ENCODE data around the gene SPATA31E1. TPM values are rescaled to one million over a fixed set of nuclear protein-coding genes. Genes with fewer than 3 reads are reported as not detected.

SPATA31E1 gene
- total RNA-seq, 2 experiments from 2014 or later, result not detected

DNA sequence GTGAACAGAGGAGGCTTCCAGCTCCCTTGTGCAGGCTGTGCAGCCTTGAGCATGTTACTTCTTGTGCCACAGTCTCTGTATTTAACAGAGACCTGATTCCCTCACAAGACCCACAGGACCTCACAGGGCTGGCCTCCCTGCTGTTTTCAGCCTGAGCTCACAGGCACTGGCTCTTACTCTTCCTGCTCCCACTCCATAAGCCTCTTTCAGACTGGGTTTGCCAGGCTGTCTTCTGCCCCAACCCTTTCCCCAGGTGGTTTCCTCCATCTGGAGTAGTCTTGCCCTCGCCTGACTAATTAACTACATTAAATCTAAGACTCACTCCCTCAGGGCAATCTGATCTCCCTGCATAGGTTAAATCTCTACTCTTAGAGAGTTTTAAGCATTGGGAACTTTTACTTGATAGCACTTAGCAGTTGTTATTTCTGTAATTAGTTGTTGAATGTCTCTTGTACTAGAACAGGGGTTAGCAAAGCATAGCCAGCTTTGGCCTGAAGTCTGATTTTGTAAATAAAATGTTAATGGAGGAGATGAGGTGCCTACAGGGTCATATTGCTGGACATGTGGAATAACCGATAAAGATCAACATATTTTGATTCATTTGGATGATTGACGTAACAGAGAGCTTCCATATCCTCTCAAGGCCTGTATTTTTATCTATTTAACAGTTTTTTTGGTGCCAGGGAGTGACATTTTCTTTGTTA lies 28.6 kb upstream of the SPATA31E1 start:
- no peaks in the 10 kb centered on the region for H3K9me3 Mint-ChIP-seq (ENCODE audit: low read depth)
- ChIA-PET CTCF (no interaction called here), POLR2A (no interaction called here)
- no peak overlapping the region for H3K4me3 Mint-ChIP-seq
- no peaks in the 10 kb centered on the region for H3K36me3 Mint-ChIP-seq (ENCODE audit: low read depth)
- DNase-seq (no peak), ATAC-seq (no peak)
- no peaks in the 10 kb centered on the region for H3K27me3 Mint-ChIP-seq
- H3K27ac Mint-ChIP-seq, result no peak overlapping the region
- H3K4me1 Mint-ChIP-seq, result no peaks in the 10 kb centered on the region
- intact Hi-C loops (cut with DNase I, micrococcal nuclease), result no loop called here

DNA sequence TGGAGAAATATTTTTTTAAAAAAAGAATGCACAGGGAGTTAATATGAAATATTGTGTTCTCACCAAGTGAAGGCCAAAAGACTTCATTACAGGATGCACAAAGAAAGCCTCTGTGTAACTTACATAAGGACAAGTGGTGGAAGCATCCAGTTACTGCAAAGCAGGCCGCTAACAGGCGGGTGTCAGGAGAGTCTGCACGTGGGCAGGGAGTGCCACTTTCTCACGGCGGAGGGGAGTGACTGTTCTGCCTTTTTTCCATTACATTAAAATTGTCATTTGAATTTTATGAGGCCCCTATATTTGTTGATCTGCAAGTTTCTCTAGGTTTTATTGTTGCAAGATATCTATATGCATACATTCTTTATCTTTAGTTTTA lies 28.1 kb upstream of the SPATA31E1 start:
- Mint-ChIP-seq H3K27me3 (no peaks in the 10 kb centered on the region), H3K4me1 (no peaks in the 10 kb centered on the region), H3K27ac (no peak overlapping the region), H3K4me3 (no peak overlapping the region), H3K36me3 (ENCODE audit: low read depth) (no peaks in the 10 kb centered on the region), H3K9me3 (ENCODE audit: low read depth) (peaks cover 2% of the 10 kb centered on the region)
- no peak for DNase-seq
- intact Hi-C loops (cut with DNase I, micrococcal nuclease), result no loop called here
- ChIA-PET CTCF (no interaction called here), POLR2A (no interaction called here)
- no peak for ATAC-seq

GRCh38 chr9:87855061-87855460 lies 27.6 kb upstream of the SPATA31E1 start:
- Mint-ChIP-seq H3K4me1 (no peaks in the 10 kb centered on the region), H3K4me3 (no peak overlapping the region), H3K36me3 (ENCODE audit: low read depth) (no peaks in the 10 kb centered on the region), H3K9me3 (ENCODE audit: low read depth) (peaks cover 2% of the 10 kb centered on the region), H3K27me3 (no peaks in the 10 kb centered on the region), H3K27ac (no peak overlapping the region)
- ChIA-PET POLR2A (no interaction called here), CTCF (interaction anchor here (0.7 kb wide), 1 partner anchor 184 kb away, joined by 3 read pairs; no protein-coding TSS in a partner anchor)
- intact Hi-C loops (cut with DNase I, micrococcal nuclease), result no loop called here
- ATAC-seq (no peak), DNase-seq (no peak)

GRCh38 chr9:87857141-87857947 lies 25.3 kb upstream of the SPATA31E1 start:
- no peaks in the 10 kb centered on the region for H3K4me1 Mint-ChIP-seq
- peaks cover 15% of the 10 kb centered on the region for H3K9me3 Mint-ChIP-seq (ENCODE audit: low read depth)
- H3K27ac Mint-ChIP-seq, result no peak overlapping the region

GRCh38 chr9:87857948-87858335 lies 24.7 kb upstream of the SPATA31E1 start:
- Mint-ChIP-seq H3K27ac (no peak overlapping the region), H3K36me3 (ENCODE audit: low read depth) (no peaks in the 10 kb centered on the region), H3K27me3 (no peaks in the 10 kb centered on the region), H3K9me3 (ENCODE audit: low read depth) (peaks cover 15% of the 10 kb centered on the region), H3K4me3 (no peak overlapping the region), H3K4me1 (no peaks in the 10 kb centered on the region)
- POLR2A ChIA-PET, result no interaction called here
- DNase-seq, result no peak
- ATAC-seq, result no peak
- intact Hi-C loops (cut with DNase I, micrococcal nuclease), result no loop called here
- CTCF ChIA-PET, result no interaction called here

More at GRCh38 chr9:87857141-87857947, 25.3 kb upstream of the SPATA31E1 start:
- ChIA-PET POLR2A (no interaction called here), CTCF (no interaction called here)
- Mint-ChIP-seq H3K27me3 (no peaks in the 10 kb centered on the region), H3K36me3 (ENCODE audit: low read depth) (no peaks in the 10 kb centered on the region), H3K4me3 (no peak overlapping the region)
- ATAC-seq (no peak), DNase-seq (no peak)
- intact Hi-C loops (cut with DNase I, micrococcal nuclease), result no loop called here

DNA sequence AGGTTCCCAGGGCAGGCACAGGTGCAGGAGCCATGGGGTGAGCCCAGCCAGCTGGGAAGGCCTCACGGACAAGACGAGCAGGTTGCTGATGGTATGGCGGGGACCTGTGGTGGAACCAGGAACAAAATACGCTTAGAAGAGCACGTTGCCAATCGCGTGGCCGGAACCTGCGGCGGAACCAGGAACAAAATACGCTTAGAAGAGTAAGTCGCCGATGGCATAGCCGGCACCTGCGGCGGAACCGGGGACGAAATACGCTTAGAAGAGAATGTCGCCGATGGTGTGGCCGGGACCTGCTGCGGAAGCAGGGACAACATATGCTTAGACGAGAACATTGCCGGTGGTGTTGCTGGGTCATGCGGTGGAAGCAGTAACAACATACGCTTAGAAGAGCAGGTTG lies 23.5 kb upstream of the SPATA31E1 start:
- Mint-ChIP-seq H3K4me3 (no peak overlapping the region), H3K9me3 (ENCODE audit: low read depth) (peaks cover 15% of the 10 kb centered on the region), H3K27me3 (no peaks in the 10 kb centered on the region), H3K27ac (no peak overlapping the region), H3K4me1 (no peaks in the 10 kb centered on the region), H3K36me3 (ENCODE audit: low read depth) (no peaks in the 10 kb centered on the region)
- ATAC-seq (no peak), DNase-seq (no peak)
- intact Hi-C loops (cut with DNase I, micrococcal nuclease), result no loop called here
- ChIA-PET CTCF (no interaction called here), POLR2A (no interaction called here)

- no peaks in the 10 kb centered on the region for H3K27me3 Mint-ChIP-seq
- no peak for ATAC-seq
- DNase-seq, result no peak
- H3K4me1 Mint-ChIP-seq, result no peaks in the 10 kb centered on the region
- peaks cover 15% of the 10 kb centered on the region for H3K9me3 Mint-ChIP-seq (ENCODE audit: low read depth)
- ChIA-PET CTCF (interaction anchor here (0.7 kb wide), 1 partner anchor 1937 kb away, joined by 3 read pairs; no protein-coding TSS in a partner anchor), POLR2A (no interaction called here)
- intact Hi-C loops (cut with DNase I, micrococcal nuclease), result no loop called here
- no peak overlapping the region for H3K27ac Mint-ChIP-seq
- H3K4me3 Mint-ChIP-seq, result no peak overlapping the region
- H3K36me3 Mint-ChIP-seq (ENCODE audit: low read depth), result no peaks in the 10 kb centered on the region
These were observed 22.9 kb upstream of the SPATA31E1 start for GRCh38 chr9:87859786-87860185.

DNA sequence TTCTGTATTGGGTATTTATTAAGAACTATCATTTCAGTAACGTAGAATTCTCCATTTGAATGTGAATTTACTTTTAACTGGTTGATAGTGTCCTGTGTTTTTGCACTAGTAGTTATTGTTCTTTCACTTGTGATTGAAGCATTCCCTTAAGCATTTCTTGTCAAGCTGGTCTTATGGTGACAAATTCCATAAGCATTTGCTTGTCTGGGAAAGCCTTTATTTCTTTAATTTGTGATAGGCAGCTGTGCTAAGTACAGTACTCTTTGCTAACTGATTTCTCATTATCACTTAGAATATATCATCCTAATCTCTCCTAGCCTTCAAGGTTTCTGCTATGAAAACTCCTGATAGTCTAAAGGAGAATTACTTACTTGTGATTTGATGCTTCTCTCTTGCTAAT lies 21.3 kb upstream of the SPATA31E1 start:
- Mint-ChIP-seq H3K9me3 (ENCODE audit: low read depth) (peaks cover 15% of the 10 kb centered on the region), H3K4me1 (no peaks in the 10 kb centered on the region), H3K36me3 (ENCODE audit: low read depth) (no peaks in the 10 kb centered on the region), H3K4me3 (no peak overlapping the region), H3K27me3 (no peaks in the 10 kb centered on the region), H3K27ac (no peak overlapping the region)
- ChIA-PET POLR2A (no interaction called here), CTCF (no interaction called here)
- DNase-seq (no peak), ATAC-seq (no peak)
- intact Hi-C loops (cut with DNase I, micrococcal nuclease), result no loop called here

DNA sequence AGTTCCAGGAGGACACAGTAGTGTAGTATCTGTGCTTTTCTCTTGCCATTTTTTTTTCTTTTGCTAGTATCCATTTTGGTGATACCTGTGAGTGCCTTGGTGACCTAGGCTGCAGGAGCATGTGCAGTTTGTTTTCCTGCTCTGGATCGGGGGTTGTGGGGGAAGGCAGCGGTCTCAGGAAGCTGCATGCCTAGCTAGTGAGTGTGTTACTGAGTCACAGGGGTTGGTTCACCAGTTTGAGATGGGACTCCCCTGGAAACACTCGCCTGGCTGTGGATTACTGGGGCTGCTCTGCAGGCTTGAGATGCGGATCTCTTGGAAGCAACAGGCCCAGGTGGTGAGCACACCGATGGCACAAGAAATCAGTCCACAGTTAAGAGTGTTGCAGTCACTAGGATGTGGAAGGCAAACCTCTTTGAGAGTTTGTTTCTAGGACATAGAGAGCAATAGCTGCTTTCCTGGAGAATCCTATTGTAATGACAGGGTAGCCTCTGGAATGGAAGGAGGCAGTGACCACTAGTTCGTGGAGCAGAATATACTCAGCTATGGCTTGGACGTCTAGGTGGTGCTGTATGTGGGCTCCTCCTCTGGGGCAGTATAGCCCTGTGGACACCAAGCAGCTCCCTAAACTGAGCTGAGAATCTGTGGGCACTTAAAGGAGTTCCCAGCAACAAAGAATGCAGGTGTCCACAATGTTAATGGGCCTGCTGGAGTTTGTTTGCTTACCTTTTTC lies 20.0 kb upstream of the SPATA31E1 start:
- Mint-ChIP-seq H3K9me3 (ENCODE audit: low read depth) (peaks cover 15% of the 10 kb centered on the region), H3K27me3 (no peaks in the 10 kb centered on the region), H3K4me1 (no peaks in the 10 kb centered on the region), H3K36me3 (ENCODE audit: low read depth) (no peaks in the 10 kb centered on the region), H3K27ac (no peak overlapping the region), H3K4me3 (no peak overlapping the region)
- no peak for ATAC-seq
- ChIA-PET CTCF (no interaction called here), POLR2A (no interaction called here)
- no peak for DNase-seq
- intact Hi-C loops (cut with DNase I, micrococcal nuclease), result no loop called here

DNA sequence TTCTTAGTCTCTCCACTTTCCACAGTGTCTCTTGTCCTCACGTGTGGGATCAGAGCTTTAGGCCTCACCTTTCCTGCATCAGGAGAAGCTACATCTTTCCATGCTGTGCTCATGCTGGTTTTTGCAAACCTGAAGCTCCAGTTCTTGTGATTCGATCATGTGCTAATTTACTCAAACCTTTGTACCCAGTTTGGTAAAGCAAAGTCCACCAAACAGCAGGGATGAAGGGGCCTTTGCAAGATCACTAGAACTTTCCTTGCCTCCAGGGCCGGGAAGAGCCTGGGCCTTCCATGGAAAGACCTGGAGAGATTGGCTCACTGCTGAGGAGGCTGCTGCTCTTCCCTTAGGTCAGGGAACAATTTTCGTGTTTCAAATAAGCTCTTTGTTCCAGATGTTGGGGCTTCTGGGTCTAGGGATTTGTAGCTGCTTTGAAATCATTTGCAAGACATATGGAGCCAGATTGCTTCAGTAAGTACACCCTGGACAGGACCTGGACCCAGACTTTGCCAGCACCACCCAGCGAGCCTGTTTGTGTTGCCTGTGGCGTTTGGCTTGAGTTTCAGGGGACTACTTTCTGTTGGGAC lies 18.7 kb upstream of the SPATA31E1 start:
- intact Hi-C loops (cut with DNase I, micrococcal nuclease), result no loop called here
- Mint-ChIP-seq H3K4me3 (no peak overlapping the region), H3K36me3 (ENCODE audit: low read depth) (no peaks in the 10 kb centered on the region), H3K4me1 (no peaks in the 10 kb centered on the region), H3K27ac (no peak overlapping the region), H3K9me3 (ENCODE audit: low read depth) (peaks cover 15% of the 10 kb centered on the region), H3K27me3 (no peaks in the 10 kb centered on the region)
- ChIA-PET CTCF (no interaction called here), POLR2A (no interaction called here)
- DNase-seq (no peak), ATAC-seq (no peak)

DNA sequence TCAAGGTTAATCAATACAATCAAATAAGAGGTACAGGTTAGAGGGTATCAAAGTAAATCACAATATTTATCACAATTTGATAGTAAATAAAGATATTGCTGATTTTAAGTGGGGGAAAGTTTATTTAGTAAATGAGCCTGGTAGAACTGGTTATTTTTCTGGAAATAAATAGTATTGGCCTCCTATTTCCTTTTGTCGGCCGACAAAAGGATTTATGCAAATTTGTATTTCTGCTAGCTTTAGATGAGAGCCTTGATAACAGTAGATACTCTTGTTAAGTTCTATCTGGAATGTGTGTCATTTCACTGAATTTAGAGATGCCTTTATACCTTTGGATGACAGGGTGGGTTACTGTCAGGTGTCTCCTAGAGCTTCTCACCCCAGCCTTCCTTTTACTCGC lies 17.8 kb upstream of the SPATA31E1 start:
- ChIA-PET CTCF (no interaction called here), POLR2A (no interaction called here)
- Mint-ChIP-seq H3K4me1 (no peaks in the 10 kb centered on the region), H3K9me3 (ENCODE audit: low read depth) (peaks cover 13% of the 10 kb centered on the region), H3K36me3 (ENCODE audit: low read depth) (no peaks in the 10 kb centered on the region), H3K27ac (no peak overlapping the region), H3K4me3 (no peak overlapping the region), H3K27me3 (peaks cover 3% of the 10 kb centered on the region)
- intact Hi-C loops (cut with DNase I, micrococcal nuclease), result no loop called here
- ATAC-seq (no peak), DNase-seq (no peak)

DNA sequence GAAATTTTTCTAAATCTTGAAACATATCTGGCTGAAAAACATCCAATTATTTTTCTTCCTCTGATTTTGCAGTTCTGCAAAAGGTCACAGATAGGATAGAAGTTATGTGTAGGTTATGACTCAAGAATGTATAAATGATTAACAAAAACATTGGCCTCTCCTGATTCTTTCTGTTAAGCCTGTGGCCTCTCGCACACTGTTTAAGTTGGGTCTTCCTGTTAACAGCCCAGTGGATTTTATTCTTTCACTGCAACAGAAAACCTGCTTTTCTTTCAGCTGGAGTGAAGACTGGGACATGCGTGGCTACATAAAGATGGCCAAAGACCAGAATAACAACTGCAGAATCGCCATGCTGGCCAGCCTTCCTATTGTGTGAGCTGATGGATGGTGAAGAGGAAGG lies 17.1 kb upstream of the SPATA31E1 start:
- POLR2A ChIA-PET, result no interaction called here
- Mint-ChIP-seq H3K4me3 (no peak overlapping the region), H3K9me3 (ENCODE audit: low read depth) (peaks cover 9% of the 10 kb centered on the region), H3K36me3 (ENCODE audit: low read depth) (no peaks in the 10 kb centered on the region), H3K27me3 (peaks cover 3% of the 10 kb centered on the region), H3K4me1 (no peaks in the 10 kb centered on the region), H3K27ac (no peak overlapping the region)
- CTCF ChIA-PET, result no interaction called here
- ATAC-seq (no peak), DNase-seq (no peak)
- intact Hi-C loops (cut with DNase I, micrococcal nuclease), result no loop called here
